Lower leg skin (tissue), 3 donors: Measurements from ENCODE around the gene ID2.

Source experiments
- POLR2A ChIP-seq, 2 donors: fragments of 450-650 bp; IDR thresholded peaks; one replicate each; pipeline ENCODE4 v1.6.1; 2016 to 2017; ENCODE audit warnings: antibody characterized with exemption in 2 of 2, mild to moderate bottlenecking in 1 of 2, moderate library complexity in 1 of 2
- TF ChIP-seq, protein P1 (sequence below), 3 donors: fragments of 450-650 bp; IDR thresholded peaks; one replicate each; pipeline ENCODE4 v1.5.1; 2016; ENCODE audit warnings: antibody characterized with exemption in 3 of 3, mild to moderate bottlenecking in 3 of 3, moderate library complexity in 2 of 3

DNA sequence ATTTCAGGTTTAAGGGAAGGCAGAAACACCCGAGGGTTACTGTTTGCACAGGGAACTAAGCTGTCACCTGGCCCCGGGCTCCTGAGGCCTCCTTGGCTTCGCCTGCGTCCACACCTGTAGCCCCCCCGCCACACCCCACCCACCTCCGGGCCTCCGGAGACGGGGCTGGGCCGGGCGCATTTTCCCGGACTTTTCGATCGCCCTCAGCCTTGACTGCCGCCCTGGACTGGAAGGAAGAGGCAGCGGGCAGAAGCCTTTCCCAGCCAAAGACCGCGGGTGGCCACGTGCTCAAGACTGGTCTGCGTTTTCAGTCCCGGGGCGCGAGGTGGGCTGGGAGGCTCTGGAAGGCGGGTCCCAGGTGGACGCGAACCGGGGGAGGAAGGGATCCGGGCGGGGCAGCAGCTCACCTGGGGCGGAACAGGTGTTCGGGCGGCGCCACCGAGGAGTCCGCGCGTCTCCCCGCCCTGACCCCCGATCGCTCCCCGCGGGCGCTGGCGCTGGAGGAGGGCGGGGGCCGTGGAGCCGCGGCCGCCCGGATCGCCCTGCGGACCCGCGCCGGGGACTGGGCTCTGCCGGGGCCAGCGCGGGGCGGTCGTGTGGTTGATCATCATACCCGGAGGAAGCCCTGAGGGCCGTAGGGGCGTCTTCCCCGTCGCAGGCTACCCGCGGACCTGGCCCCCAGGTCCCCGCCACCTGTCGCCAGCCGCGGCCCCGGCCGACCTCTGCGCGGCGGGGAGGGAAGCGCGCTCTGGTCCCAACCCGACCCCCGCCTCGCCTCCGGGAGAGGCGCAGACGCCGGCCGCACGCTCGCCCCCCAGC lies 3.2 kb downstream of the ID2 start:
- TF ChIP-seq, protein P1, sequence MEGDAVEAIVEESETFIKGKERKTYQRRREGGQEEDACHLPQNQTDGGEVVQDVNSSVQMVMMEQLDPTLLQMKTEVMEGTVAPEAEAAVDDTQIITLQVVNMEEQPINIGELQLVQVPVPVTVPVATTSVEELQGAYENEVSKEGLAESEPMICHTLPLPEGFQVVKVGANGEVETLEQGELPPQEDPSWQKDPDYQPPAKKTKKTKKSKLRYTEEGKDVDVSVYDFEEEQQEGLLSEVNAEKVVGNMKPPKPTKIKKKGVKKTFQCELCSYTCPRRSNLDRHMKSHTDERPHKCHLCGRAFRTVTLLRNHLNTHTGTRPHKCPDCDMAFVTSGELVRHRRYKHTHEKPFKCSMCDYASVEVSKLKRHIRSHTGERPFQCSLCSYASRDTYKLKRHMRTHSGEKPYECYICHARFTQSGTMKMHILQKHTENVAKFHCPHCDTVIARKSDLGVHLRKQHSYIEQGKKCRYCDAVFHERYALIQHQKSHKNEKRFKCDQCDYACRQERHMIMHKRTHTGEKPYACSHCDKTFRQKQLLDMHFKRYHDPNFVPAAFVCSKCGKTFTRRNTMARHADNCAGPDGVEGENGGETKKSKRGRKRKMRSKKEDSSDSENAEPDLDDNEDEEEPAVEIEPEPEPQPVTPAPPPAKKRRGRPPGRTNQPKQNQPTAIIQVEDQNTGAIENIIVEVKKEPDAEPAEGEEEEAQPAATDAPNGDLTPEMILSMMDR (IDR thresholded peaks at IDR 0.05) = no peak
- TF ChIP-seq POLR2A (IDR thresholded peaks at IDR 0.05) = no peak
